ENCODE results near the gene CTNNA3. TPM values are rescaled to one million over a fixed set of nuclear protein-coding genes. Genes with fewer than 3 reads are reported as not detected.

Gene CTNNA3
- total RNA-seq, 2 donors from 2014 or later: under 0.01 to 0.33 TPM

DNA sequence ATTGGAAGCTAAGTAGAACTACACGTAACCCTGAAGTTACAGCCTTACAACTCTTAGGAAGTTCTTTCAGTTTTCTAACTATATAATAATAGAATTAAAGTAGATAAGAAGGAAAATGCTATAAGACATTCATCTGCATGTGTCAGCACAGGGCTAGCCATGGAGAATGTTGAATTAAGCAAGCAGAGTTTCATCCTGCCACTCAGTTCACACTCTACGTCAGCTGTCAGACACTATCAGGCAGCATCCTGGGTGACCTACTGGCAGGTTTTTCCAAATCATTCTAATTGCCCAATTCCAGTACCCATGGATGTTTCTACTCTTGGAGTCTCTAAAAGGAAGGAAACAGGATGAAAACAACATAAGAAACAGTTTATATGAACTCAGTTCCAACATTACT lies 815.2 kb downstream of the CTNNA3 start:
- Histone ChIP-seq H3K27me3 (no peaks in the 10 kb centered on the region), H3K4me1 (no peaks in the 10 kb centered on the region), H3K4me3 (no peak overlapping the region), H3K36me3 (replicated peaks in 1 of 2; ENCODE audit: insufficient read depth in 1 of 2, low read depth in 2 of 2) (no peaks in the 10 kb centered on the region), H3K9me3 (no peaks in the 10 kb centered on the region), H3K27ac (no peak overlapping the region)
- 88 to 89% methylated on average over 2 of the region's 2 CpGs for WGBS, 2 donors
- TF ChIP-seq POLR2A (IDR thresholded peaks at IDR 0.05): no peak
- TF ChIP-seq CTCF (IDR thresholded peaks at IDR 0.05): no peak
- DNase-seq: no peak
- ATAC-seq: no peak
- intact Hi-C loops (cut with DNase I): no loop called here

DNA sequence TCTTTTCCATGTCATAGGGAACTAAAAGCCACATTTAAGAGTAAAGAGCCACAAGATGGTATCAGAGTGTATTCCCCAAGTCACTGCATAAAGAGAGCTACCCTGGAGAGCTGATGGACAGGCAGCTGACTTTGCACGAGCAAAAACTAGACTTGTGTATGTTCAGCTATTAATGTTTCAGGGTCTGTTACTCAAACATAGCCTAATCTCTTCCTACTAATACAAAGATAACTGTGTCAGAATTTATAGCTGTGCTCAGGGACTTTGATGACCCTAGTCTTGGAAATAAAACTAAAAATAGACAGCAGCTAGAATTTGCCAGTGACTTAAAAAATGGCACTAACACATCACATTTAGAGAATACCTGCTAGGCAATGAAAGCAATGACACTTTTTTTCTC lies 815.7 kb downstream of the CTNNA3 start:
- intact Hi-C loops (cut with DNase I): no loop called here

GRCh38 chr10:66877361-66877760 lies 818.6 kb downstream of the CTNNA3 start:
- TF ChIP-seq POLR2A (IDR thresholded peaks at IDR 0.05) (no peak), CTCF (IDR thresholded peaks at IDR 0.05) (no peak)
- no peaks in the 10 kb centered on the region for H3K27me3 ChIP-seq
- intact Hi-C loops (cut with DNase I): no loop called here
- ATAC-seq (no peak), DNase-seq (no peak)
- H3K4me3 ChIP-seq: no peak overlapping the region
- H3K9me3 ChIP-seq: no peaks in the 10 kb centered on the region
- WGBS, 2 donors: 48 to 54% methylated on average over 2 of the region's 2 CpGs
- H3K4me1 ChIP-seq: no peaks in the 10 kb centered on the region
- no peaks in the 10 kb centered on the region for H3K36me3 ChIP-seq (replicated peaks in 1 of 2; ENCODE audit: insufficient read depth in 1 of 2, low read depth in 2 of 2)
- no peak overlapping the region for H3K27ac ChIP-seq

More for the DNA sequence above, 815.7 kb downstream of the CTNNA3 start:
- Histone ChIP-seq H3K4me1 (no peaks in the 10 kb centered on the region), H3K27me3 (no peaks in the 10 kb centered on the region), H3K9me3 (no peaks in the 10 kb centered on the region), H3K4me3 (no peak overlapping the region), H3K36me3 (replicated peaks in 1 of 2; ENCODE audit: insufficient read depth in 1 of 2, low read depth in 2 of 2) (no peaks in the 10 kb centered on the region), H3K27ac (no peak overlapping the region)
- DNase-seq (no peak), ATAC-seq (no peak)
- 38 to 54% methylated on average over 1 of the region's 1 CpG for WGBS, 2 donors
- TF ChIP-seq POLR2A (IDR thresholded peaks at IDR 0.05) (no peak), CTCF (IDR thresholded peaks at IDR 0.05) (no peak)

GRCh38 chr10:66869635-66870034 lies 826.4 kb downstream of the CTNNA3 start:
- intact Hi-C loops (cut with DNase I): no loop called here
- DNase-seq (no peak), ATAC-seq (no peak)
- no peaks in the 10 kb centered on the region for H3K36me3 ChIP-seq (replicated peaks in 1 of 2; ENCODE audit: insufficient read depth in 1 of 2, low read depth in 2 of 2)
- no peaks in the 10 kb centered on the region for H3K4me1 ChIP-seq
- no peaks in the 10 kb centered on the region for H3K9me3 ChIP-seq
- H3K27ac ChIP-seq: no peak overlapping the region
- TF ChIP-seq POLR2A (IDR thresholded peaks at IDR 0.05): no peak
- TF ChIP-seq CTCF (IDR thresholded peaks at IDR 0.05): no peak
- no peak overlapping the region for H3K4me3 ChIP-seq
- no peaks in the 10 kb centered on the region for H3K27me3 ChIP-seq

GRCh38 chr10:66862687-66863258 lies 833.2 kb downstream of the CTNNA3 start:
- Histone ChIP-seq H3K27ac (no peak overlapping the region), H3K36me3 (replicated peaks in 1 of 2; ENCODE audit: insufficient read depth in 1 of 2, low read depth in 2 of 2) (no peaks in the 10 kb centered on the region), H3K4me1 (no peaks in the 10 kb centered on the region), H3K9me3 (no peaks in the 10 kb centered on the region), H3K27me3 (no peaks in the 10 kb centered on the region), H3K4me3 (no peak overlapping the region)
- no peak for ATAC-seq
- DNase-seq: no peak
- 64 to 67% methylated on average over 4 of the region's 4 CpGs for WGBS, 2 donors
- TF ChIP-seq POLR2A (IDR thresholded peaks at IDR 0.05): no peak
- TF ChIP-seq CTCF (IDR thresholded peaks at IDR 0.05): no peak
- intact Hi-C loops (cut with DNase I): no loop called here
